Mesenchymal stem cell (in vitro differentiated cells and primary cell): Measurements from ENCODE around the gene RAB23.

Experiments used
- DNase-seq: peaks from one replicate; pipeline ENCODE4 v3.0.0-alpha.2; 2013
- H2AFZ ChIP-seq: one replicate; pipeline ENCODE4 v1.6.1; 2013; ENCODE audit warnings: low read depth, mild to moderate bottlenecking, control low read depth, inconsistent platforms, low read length, moderate library complexity
- H2AK5ac ChIP-seq: 2 replicates; pipeline ENCODE4 v1.6.1; 2013; ENCODE audit warnings: low read length, moderate library complexity, mild to moderate bottlenecking, inconsistent platforms; ENCODE audit not compliant: severe bottlenecking
- H2BK120ac ChIP-seq: one replicate; pipeline ENCODE4 v1.6.1; 2013; ENCODE audit warnings: low read depth, mild to moderate bottlenecking, inconsistent platforms, low read length, moderate library complexity
- H2BK12ac ChIP-seq, 2 experiments: one replicate each; pipeline ENCODE4 v1.6.1; 2013; ENCODE audit warnings: inconsistent platforms in 2 of 2, low read length in 2 of 2, mild to moderate bottlenecking in 2 of 2, moderate library complexity in 2 of 2, control low read depth in 1 of 2
- H2BK15ac ChIP-seq: one replicate; pipeline ENCODE4 v1.6.1; 2013; ENCODE audit warnings: mild to moderate bottlenecking, low read depth, inconsistent platforms; ENCODE audit not compliant: poor library complexity, severe bottlenecking
- H2BK5ac ChIP-seq: 2 replicates; pipeline ENCODE4 v1.6.1; 2013; ENCODE audit warnings: low read depth, mild to moderate bottlenecking, low read length, control low read depth, inconsistent platforms; ENCODE audit not compliant: poor library complexity, severe bottlenecking
- H3K14ac ChIP-seq, 2 experiments: one replicate each; pipeline ENCODE4 v1.6.1; 2013; ENCODE audit warnings: inconsistent platforms in 2 of 2, low read length in 2 of 2, control low read depth in 1 of 2, mild to moderate bottlenecking in 1 of 2, moderate library complexity in 1 of 2
- H3K18ac ChIP-seq, 2 experiments: one replicate each; pipeline ENCODE4 v1.6.1; 2013; ENCODE audit warnings: inconsistent platforms in 2 of 2, low read length in 2 of 2, control low read depth in 1 of 2, low read depth in 1 of 2, mild to moderate bottlenecking in 1 of 2
- H3K23ac ChIP-seq, 2 experiments: one replicate each; pipeline ENCODE4 v1.6.1; 2013; ENCODE audit warnings: inconsistent platforms in 2 of 2, low read length in 2 of 2, mild to moderate bottlenecking in 2 of 2, moderate library complexity in 2 of 2, control low read depth in 1 of 2
- H3K27ac ChIP-seq: 2 replicates; pipeline ENCODE4 v1.5.1; 2013; ENCODE audit warnings: mild to moderate bottlenecking, moderate library complexity, low read length, control low read depth, inconsistent platforms; ENCODE audit not compliant: poor library complexity, severe bottlenecking
- H3K27me3 ChIP-seq, 2 experiments: 2 replicates each; pipeline versions ENCODE4 v1.6.1 to v1.7.0; 2013; ENCODE audit warnings: low read length in 2 of 2, mild to moderate bottlenecking in 2 of 2, moderate library complexity in 2 of 2, control low read depth in 1 of 2, inconsistent platforms in 1 of 2; ENCODE audit not compliant: control insufficient read depth in 1 of 2, insufficient read depth in 1 of 2
- H3K36me3 ChIP-seq, 2 experiments: 2 replicates each; pipeline versions ENCODE4 v1.6.1 to v1.7.0; 2013; ENCODE audit warnings: low read length in 2 of 2, control low read depth in 1 of 2, inconsistent platforms in 1 of 2, low read depth in 1 of 2, mild to moderate bottlenecking in 1 of 2; ENCODE audit not compliant: insufficient read depth in 2 of 2, control insufficient read depth in 1 of 2
- H3K4ac ChIP-seq, 2 experiments: one replicate each; pipeline ENCODE4 v1.6.1; 2013; ENCODE audit warnings: inconsistent platforms in 2 of 2, low read length in 2 of 2, mild to moderate bottlenecking in 2 of 2, moderate library complexity in 2 of 2, control low read depth in 1 of 2, low read depth in 1 of 2
- H3K4me1 ChIP-seq: 2 replicates; pipeline ENCODE4 v1.6.1; 2013; ENCODE audit warnings: low read depth, low read length, control low read depth; ENCODE audit not compliant: control insufficient read depth, insufficient read depth
- H3K4me2 ChIP-seq: 2 replicates; pipeline ENCODE4 v1.6.1; 2013; ENCODE audit warnings: low read length, mild to moderate bottlenecking, inconsistent platforms; ENCODE audit not compliant: poor library complexity, severe bottlenecking
- H3K4me3 ChIP-seq, 2 experiments: 2 replicates each; pipeline versions ENCODE4 v1.5.1 to v1.7.0; 2013; ENCODE audit warnings: low read length in 2 of 2, mild to moderate bottlenecking in 2 of 2, control low read depth in 1 of 2, low read depth in 1 of 2; ENCODE audit not compliant: insufficient read depth in 1 of 2
- H3K79me1 ChIP-seq: replicated peaks from 2 replicates; pipeline ENCODE4 v1.6.1; 2013; ENCODE audit warnings: mild to moderate bottlenecking, control low read depth, low read length, inconsistent platforms; ENCODE audit not compliant: poor library complexity, severe bottlenecking
- H3K9ac ChIP-seq: 2 replicates; pipeline ENCODE4 v1.7.0; 2013; ENCODE audit warnings: mild to moderate bottlenecking, low read length, moderate library complexity
- H3K9me3 ChIP-seq: 2 replicates; pipeline ENCODE4 v1.7.0; 2013; ENCODE audit warnings: mild to moderate bottlenecking, low read length; ENCODE audit not compliant: control insufficient read depth
- H4K8ac ChIP-seq: one replicate; pipeline ENCODE4 v1.6.1; 2013; ENCODE audit warnings: inconsistent platforms, mild to moderate bottlenecking, low read length, moderate library complexity
- H4K91ac ChIP-seq: one replicate; pipeline ENCODE4 v1.6.1; 2013; ENCODE audit warnings: mild to moderate bottlenecking, low read length, inconsistent platforms
- WGBS: methylation state at CpG from one replicate; pipeline ENCODE4 v1.1.7; 2013; ENCODE audit warnings: mixed read lengths; 5-methylcytosine and 5-hydroxymethylcytosine counted together

RAB23 gene

GRCh38 chr6:57207872-57208271 lies 14.2 kb downstream of the RAB23 start:
- Histone ChIP-seq H4K91ac (no peak overlapping the region), H2BK120ac (no peak overlapping the region)

GRCh38 chr6:57207141-57207540 lies 15.0 kb downstream of the RAB23 start:
- H3K4me1 ChIP-seq: peaks cover 2% of the 10 kb centered on the region
- no peak overlapping the region for H4K8ac ChIP-seq
- H3K14ac ChIP-seq: no peak overlapping the region
- H2BK5ac ChIP-seq: no peak overlapping the region
- no peak overlapping the region for H3K23ac ChIP-seq
- no peaks in the 10 kb centered on the region for H3K9me3 ChIP-seq
- no CpG with 5 or more reads among the region's 2 CpGs for whole genome bisulfite sequencing
- H2AFZ ChIP-seq: no peak overlapping the region
- no peak overlapping the region for H3K18ac ChIP-seq
- H3K4me2 ChIP-seq: no peak overlapping the region
- H3K4ac ChIP-seq: no peak overlapping the region
- peaks cover 8% of the 10 kb centered on the region for H3K79me1 ChIP-seq
- no peak overlapping the region for H2AK5ac ChIP-seq
- no peak overlapping the region for H2BK15ac ChIP-seq
- H3K27ac ChIP-seq: no peak overlapping the region
- no peak overlapping the region for H3K9ac ChIP-seq
- H3K27me3 ChIP-seq: no peaks in the 10 kb centered on the region
- no peak overlapping the region for H4K91ac ChIP-seq
- H2BK12ac ChIP-seq: no peak overlapping the region
- peak; percentile 78 for DNase-seq
- no peak overlapping the region for H2BK120ac ChIP-seq
- no peak overlapping the region for H3K4me3 ChIP-seq
- H3K36me3 ChIP-seq: peaks cover 3 to 39% of the 10 kb centered on the region in 2 experiments

More at GRCh38 chr6:57207872-57208271, 14.2 kb downstream of the RAB23 start:
- Histone ChIP-seq H2BK15ac (no peak overlapping the region), H3K4me3 (no peak overlapping the region), H3K4me2 (no peak overlapping the region), H2AFZ (no peak overlapping the region), H3K9me3 (no peaks in the 10 kb centered on the region), H3K14ac (no peak overlapping the region), H3K27ac (no peak overlapping the region), H3K27me3 (no peaks in the 10 kb centered on the region), H4K8ac (no peak overlapping the region), H3K4ac (no peak overlapping the region), H3K23ac (no peak overlapping the region), H3K79me1 (peaks cover 7% of the 10 kb centered on the region), H2BK5ac (no peak overlapping the region), H3K36me3 (peaks cover 3 to 37% of the 10 kb centered on the region in 2 experiments), H3K9ac (no peak overlapping the region), H3K18ac (no peak overlapping the region), H3K4me1 (peaks cover 2% of the 10 kb centered on the region), H2AK5ac (no peak overlapping the region), H2BK12ac (no peak overlapping the region)
- WGBS: 98% methylated on average over 4 of the region's 4 CpGs
- no peak for DNase-seq

- Histone ChIP-seq H3K18ac (no peak overlapping the region), H3K4ac (no peak overlapping the region), H2BK12ac (no peak overlapping the region), H3K4me1 (no peaks in the 10 kb centered on the region), H3K27ac (no peak overlapping the region), H3K9me3 (no peaks in the 10 kb centered on the region), H3K4me3 (no peak overlapping the region), H3K27me3 (no peaks in the 10 kb centered on the region), H3K36me3 (peaks cover 3 to 41% of the 10 kb centered on the region in 2 experiments), H4K91ac (no peak overlapping the region), H3K9ac (peak overlapping the region; percentile 4), H3K23ac (no peak overlapping the region), H2AFZ (no peak overlapping the region), H2BK5ac (no peak overlapping the region), H4K8ac (no peak overlapping the region), H3K79me1 (peaks cover 10% of the 10 kb centered on the region), H3K4me2 (no peak overlapping the region), H2BK15ac (no peak overlapping the region), H2AK5ac (no peak overlapping the region), H3K14ac (no peak overlapping the region), H2BK120ac (no peak overlapping the region)
- DNase-seq: peak; percentile 50
- whole genome bisulfite sequencing: 84% methylated on average over 7 of the region's 7 CpGs
Observed at GRCh38 chr6:57205550-57206328, 16.4 kb downstream of the RAB23 start.

- H3K14ac ChIP-seq: no peak overlapping the region
- no peak overlapping the region for H3K9ac ChIP-seq
- no peak for DNase-seq
- no peak overlapping the region for H3K4me2 ChIP-seq
- no peak overlapping the region for H3K27ac ChIP-seq
- H2BK12ac ChIP-seq: no peak overlapping the region
- H3K4me1 ChIP-seq: peaks cover 4% of the 10 kb centered on the region
- no peak overlapping the region for H2BK120ac ChIP-seq
- no peak overlapping the region for H2AK5ac ChIP-seq
- H3K18ac ChIP-seq: no peak overlapping the region
- no peak overlapping the region for H2AFZ ChIP-seq
- H3K4me3 ChIP-seq: no peak overlapping the region
- no peaks in the 10 kb centered on the region for H3K27me3 ChIP-seq
- H3K23ac ChIP-seq: no peak overlapping the region
- no peak overlapping the region for H4K91ac ChIP-seq
- no peaks in the 10 kb centered on the region for H3K9me3 ChIP-seq
- H4K8ac ChIP-seq: no peak overlapping the region
- peaks cover 22% of the 10 kb centered on the region for H3K79me1 ChIP-seq
- H3K4ac ChIP-seq: no peak overlapping the region
- H2BK15ac ChIP-seq: no peak overlapping the region
- 87% methylated on average over 1 of the region's 1 CpG for WGBS
- H3K36me3 ChIP-seq: peaks cover 7 to 39% of the 10 kb centered on the region in 2 experiments
- no peak overlapping the region for H2BK5ac ChIP-seq
Observed at GRCh38 chr6:57201718-57202117, 20.4 kb downstream of the RAB23 start.
